Measurements from ENCODE around the gene OPA3. TPM values are rescaled to one million over a fixed set of nuclear protein-coding genes. Genes with fewer than 3 reads are reported as not detected.

Gene OPA3
- total and polyA plus RNA-seq, 4 donors, result 3.5 to 13.6 (median 7.7) TPM

DNA sequence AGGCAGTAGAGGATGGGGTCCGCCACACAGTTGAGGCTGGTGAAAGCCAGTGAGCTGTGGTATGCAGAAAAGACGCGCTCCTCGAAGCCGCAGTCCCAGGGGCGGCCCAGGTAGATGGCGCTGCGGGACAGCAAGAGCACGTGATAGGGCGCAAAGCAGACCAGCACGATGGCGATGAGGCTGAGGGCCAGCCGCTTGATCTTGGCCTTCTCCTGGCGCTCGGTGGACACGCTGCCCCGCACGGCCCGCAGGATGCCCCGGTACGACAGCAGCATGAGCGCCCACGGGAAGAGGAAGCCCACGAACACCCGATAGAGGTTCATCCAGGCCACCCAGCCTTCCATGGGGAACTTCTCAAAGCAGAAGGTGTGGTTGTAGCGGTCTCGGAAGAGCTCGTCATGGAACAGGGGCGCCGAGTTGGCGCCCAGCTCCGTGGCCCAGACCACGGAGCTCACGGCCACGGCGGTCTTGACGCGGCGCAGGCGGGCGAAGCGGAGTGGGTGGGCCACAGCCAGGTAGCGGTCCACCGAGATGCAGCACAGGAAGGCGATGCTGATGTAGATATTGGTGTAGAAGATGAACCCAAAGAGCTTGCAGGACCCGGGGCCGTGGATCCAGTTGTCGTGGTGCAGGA lies 6.5 kb upstream of the OPA3 start:
- H3K4me3 ChIP-seq, result no peak overlapping the region
- 47 to 57% methylated on average over 48 of the region's 48 CpGs for WGBS, 2 donors
- no peak for TF ChIP-seq CTCF (IDR thresholded peaks at IDR 0.05; ENCODE audit: control extremely low read depth, extremely low read depth)
- H3K36me3 ChIP-seq (ENCODE audit: control insufficient read depth in 4 of 4, insufficient read depth in 4 of 4, low read length in 4 of 4), result peaks cover 0 to 7% (median 0%) of the 10 kb centered on the region in 4 donors
- H3K9me3 ChIP-seq (ENCODE audit: control insufficient read depth in 4 of 4, insufficient read depth in 3 of 4, low read length in 3 of 4), result no peaks in the 10 kb centered on the region
- peaks cover 0 to 18% (median 2%) of the 10 kb centered on the region in 3 donors for H3K27me3 ChIP-seq (ENCODE audit: control insufficient read depth in 3 of 3, insufficient read depth in 3 of 3, low read length in 2 of 3)
- ATAC-seq (ENCODE audit: insufficient read depth, low FRiP score), result peak; percentile 41
- H3K9ac ChIP-seq (ENCODE audit: insufficient read depth in 1 of 2, low read length in 2 of 2), result no peak overlapping the region
- peaks cover 0 to 12% (median 0%) of the 10 kb centered on the region in 5 donors for H3K4me1 ChIP-seq (ENCODE audit: control insufficient read depth in 5 of 5, insufficient read depth in 5 of 5, low read length in 5 of 5)
- H3K27ac ChIP-seq (ENCODE audit: low read depth in 1 of 2, low read length in 1 of 2), result no peak overlapping the region
- peak; percentile 38 to 55 (median 40) for DNase-seq

GRCh38 chr19:45590300-45591003 lies 5.8 kb upstream of the OPA3 start:
- TF ChIP-seq CTCF (IDR thresholded peaks at IDR 0.05; ENCODE audit: control extremely low read depth, extremely low read depth), result no peak
- Histone ChIP-seq H3K9me3 (ENCODE audit: control insufficient read depth in 4 of 4, insufficient read depth in 3 of 4, low read length in 3 of 4) (no peaks in the 10 kb centered on the region), H3K36me3 (ENCODE audit: control insufficient read depth in 4 of 4, insufficient read depth in 4 of 4, low read length in 4 of 4) (peaks cover 0 to 7% (median 0%) of the 10 kb centered on the region in 4 donors), H3K27ac (ENCODE audit: low read depth in 1 of 2, low read length in 1 of 2) (no peak overlapping the region), H3K4me3 (no peak overlapping the region), H3K4me1 (ENCODE audit: control insufficient read depth in 5 of 5, insufficient read depth in 5 of 5, low read length in 5 of 5) (peaks cover 0 to 13% (median 0%) of the 10 kb centered on the region in 5 donors), H3K9ac (ENCODE audit: insufficient read depth in 1 of 2, low read length in 2 of 2) (no peak overlapping the region), H3K27me3 (ENCODE audit: control insufficient read depth in 3 of 3, insufficient read depth in 3 of 3, low read length in 2 of 3) (peaks cover 0 to 13% (median 2%) of the 10 kb centered on the region in 3 donors)
- ATAC-seq (ENCODE audit: insufficient read depth, low FRiP score), result no peak
- no peak for DNase-seq
- 64 to 70% methylated on average over 15 of the region's 15 CpGs for WGBS, 2 donors

DNA sequence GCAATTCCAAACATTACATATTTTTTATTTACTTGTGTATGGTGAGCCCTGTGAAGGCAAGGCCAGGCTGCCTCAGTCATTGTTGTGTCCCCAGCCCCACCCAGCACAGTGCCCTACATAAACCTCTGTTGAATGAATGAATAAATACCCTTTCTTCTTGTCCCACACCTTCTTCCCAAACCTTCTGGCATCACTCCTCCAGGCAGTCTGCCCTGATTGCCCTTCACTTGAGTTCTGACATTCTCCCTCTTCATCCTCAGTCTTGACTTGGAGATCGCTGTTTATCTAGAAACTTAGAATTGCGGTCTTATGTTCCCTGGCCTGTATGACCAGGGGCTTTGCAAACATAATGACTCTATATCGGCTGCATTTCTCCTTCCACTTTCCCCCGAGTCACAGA lies 5.2 kb upstream of the OPA3 start:
- H3K4me1 ChIP-seq (ENCODE audit: control insufficient read depth in 5 of 5, insufficient read depth in 5 of 5, low read length in 5 of 5), result peaks cover 0 to 15% (median 3%) of the 10 kb centered on the region in 5 donors
- H3K27me3 ChIP-seq (ENCODE audit: control insufficient read depth in 3 of 3, insufficient read depth in 3 of 3, low read length in 2 of 3), result peaks cover 0 to 10% (median 2%) of the 10 kb centered on the region in 3 donors
- 81 to 94% methylated on average over 4 of the region's 4 CpGs for WGBS, 2 donors
- no peak for DNase-seq
- peaks cover 0 to 7% (median 0%) of the 10 kb centered on the region in 4 donors for H3K36me3 ChIP-seq (ENCODE audit: control insufficient read depth in 4 of 4, insufficient read depth in 4 of 4, low read length in 4 of 4)
- no peak overlapping the region for H3K9ac ChIP-seq (ENCODE audit: insufficient read depth in 1 of 2, low read length in 2 of 2)
- no peaks in the 10 kb centered on the region for H3K9me3 ChIP-seq (ENCODE audit: control insufficient read depth in 4 of 4, insufficient read depth in 3 of 4, low read length in 3 of 4)
- no peak overlapping the region for H3K27ac ChIP-seq (ENCODE audit: low read depth in 1 of 2, low read length in 1 of 2)
- H3K4me3 ChIP-seq, result no peak overlapping the region
- ATAC-seq (ENCODE audit: insufficient read depth, low FRiP score), result no peak
- TF ChIP-seq CTCF (IDR thresholded peaks at IDR 0.05; ENCODE audit: control extremely low read depth, extremely low read depth), result no peak
